HepG2 (cell line): Measurements from ENCODE around the gene FAM167B. TPM values are rescaled to one million over a fixed set of nuclear protein-coding genes. Genes with fewer than 3 reads are reported as not detected.

Experiments
- ARNT ChIP-seq: fragments of 450-650 bp; IDR thresholded peaks from 2 replicates; pipeline ENCODE4 v1.6.1; 2017
- CHD4 ChIP-seq: fragments of 200-600 bp; sonication (generic); IDR thresholded peaks from 2 replicates; pipeline ENCODE4 v1.7.0; 2017; ENCODE audit warnings: mild to moderate bottlenecking, low read length, borderline replicate concordance
- HOXA5 ChIP-seq: sonication (generic); formaldehyde crosslinking; IDR thresholded peaks from 2 replicates; pipeline ENCODE4 v1.4.0; 2020; ENCODE audit warnings: missing genetic modification reagents
- IKZF1 ChIP-seq: fragments of 450-650 bp; IDR thresholded peaks from 2 replicates; pipeline ENCODE4 v1.7.1; 2016
- KLF6 ChIP-seq: IDR thresholded peaks from 2 replicates; pipeline ENCODE4 v1.8.0; 2016; ENCODE audit warnings: missing biosample characterization, missing genetic modification reagents
- LCORL ChIP-seq, 2 experiments: fragments of 450-650 bp in 1 of 2; sonication (generic) in 1 of 2; formaldehyde crosslinking in 1 of 2; IDR thresholded peaks; 2 replicates each; pipeline versions ENCODE4 v1.5.0 to v1.6.1; 2017 to 2020; ENCODE audit warnings: antibody characterized with exemption in 1 of 2, missing genetic modification reagents in 1 of 2
- MBNL3 ChIP-seq: fragments of 250-450 bp; sonication (Bioruptor Pico); conservative IDR thresholded peaks from 2 replicates; pipeline ENCODE4 v1.8.0; 2022; ENCODE audit warnings: mild to moderate bottlenecking, inconsistent platforms
- MTA1 ChIP-seq: sonication (generic); formaldehyde crosslinking; IDR thresholded peaks from 2 replicates; pipeline ENCODE4 v1.4.0; 2020; ENCODE audit warnings: missing genetic modification reagents, mild to moderate bottlenecking, borderline replicate concordance
- MTERF4 ChIP-seq: sonication (generic); formaldehyde crosslinking; IDR thresholded peaks from 2 replicates; pipeline ENCODE4 v1.8.0; 2023; ENCODE audit warnings: mild to moderate bottlenecking, missing genetic modification reagents
- MXD3 ChIP-seq: IDR thresholded peaks from 2 replicates; pipeline ENCODE4 v1.6.1; 2016; ENCODE audit warnings: mild to moderate bottlenecking, missing biosample characterization, missing genetic modification reagents
- MYPOP ChIP-seq: sonication (generic); formaldehyde crosslinking; IDR thresholded peaks from 2 replicates; pipeline ENCODE4 v1.8.1; 2023; ENCODE audit warnings: mild to moderate bottlenecking, moderate library complexity, missing genetic modification reagents
- RARA ChIP-seq: IDR thresholded peaks from 2 replicates; pipeline ENCODE4 v1.6.1; 2016; ENCODE audit warnings: missing genetic modification reagents, missing compliant biosample characterization
- RELA ChIP-seq: sonication (generic); formaldehyde crosslinking; IDR thresholded peaks from 2 replicates; pipeline ENCODE4 v1.4.0; 2020; ENCODE audit warnings: missing genetic modification reagents
- SNAPC2 ChIP-seq: sonication (generic); formaldehyde crosslinking; IDR thresholded peaks from 2 replicates; pipeline ENCODE4 v1.8.1; 2022; ENCODE audit warnings: mild to moderate bottlenecking, missing genetic modification reagents
- TBX2 ChIP-seq: sonication (generic); formaldehyde crosslinking; IDR thresholded peaks from 2 replicates; pipeline ENCODE4 v1.5.0; 2020; ENCODE audit warnings: missing genetic modification reagents, mild to moderate bottlenecking, borderline replicate concordance
- ZBTB21 ChIP-seq: sonication (generic); formaldehyde crosslinking; IDR thresholded peaks from 2 replicates; pipeline ENCODE4 v1.4.0; 2020; ENCODE audit warnings: missing genetic modification reagents
- ZBTB44 ChIP-seq: sonication (generic); formaldehyde crosslinking; IDR thresholded peaks from 2 replicates; pipeline ENCODE4 v1.4.0; 2020; ENCODE audit warnings: missing genetic modification reagents
- ZNF121 ChIP-seq: sonication (generic); formaldehyde crosslinking; IDR thresholded peaks from 2 replicates; pipeline ENCODE4 v1.5.0; 2020; ENCODE audit warnings: mild to moderate bottlenecking, missing genetic modification reagents
- ZNF552 ChIP-seq: sonication (generic); formaldehyde crosslinking; IDR thresholded peaks from 2 replicates; pipeline ENCODE4 v1.9.0; 2022; ENCODE audit warnings: missing genetic modification reagents, mild to moderate bottlenecking, borderline replicate concordance
- ZNF574 ChIP-seq: sonication (generic); formaldehyde crosslinking; IDR thresholded peaks from 2 replicates; pipeline ENCODE4 v1.4.0; 2020; ENCODE audit warnings: missing genetic modification reagents
- ZNF83 ChIP-seq: sonication (generic); formaldehyde crosslinking; IDR thresholded peaks from 2 replicates; pipeline ENCODE4 v1.4.0; 2020; ENCODE audit warnings: missing genetic modification reagents, mild to moderate bottlenecking, borderline replicate concordance
- ZSCAN5A ChIP-seq: sonication (generic); formaldehyde crosslinking; IDR thresholded peaks from 2 replicates; pipeline ENCODE4 v1.8.0; 2022; ENCODE audit warnings: mild to moderate bottlenecking, missing genetic modification reagents, borderline replicate concordance
- polyA plus RNA-seq, 8 experiments: library from polyadenylated mRNA; depleted of rRNA in 3 of 8; stranded (reverse) in 7 of 8; unstranded in 1 of 8; fragments of >200 nt; fragmentation: Illumina TruSeq in 4 of 8; extraction: Trizol in 4 of 8; gene quantifications; 2 replicates each; pipeline versions ENCODE4 v1.2.1 to v1.2.3, GENCODE V29; 2011 to 2016; ENCODE audit warnings: low read depth in 4 of 8, missing spikeins in 1 of 8, mixed read lengths in 1 of 8; ENCODE audit not compliant: insufficient read depth in 1 of 8
- total RNA-seq, 5 experiments: library from RNA; depleted of rRNA; stranded (reverse); fragments of >200 nt; fragmentation: Illumina TruSeq; extraction: Trizol; gene quantifications; 2 replicates each; pipeline ENCODE4 v1.2.3, GENCODE V29; 2016; ENCODE audit warnings: low read depth in 1 of 5

The FAM167B gene
- total and polyA plus RNA-seq, 2 of the 13 experiments (the other 11 are each of a cell fraction or from before 2014, with no cell fraction given) = 0.15 to 0.70 TPM

- peak; percentile 49; the same call in 1 of the 2 replicates for TF ChIP-seq ZBTB21 (CRISPR knock-in tag)
- no peak; the same call in 1 of the 2 replicates for TF ChIP-seq ZSCAN5A (CRISPR knock-in tag)
- TF ChIP-seq IKZF1 = no peak
- TF ChIP-seq LCORL (IDR thresholded peaks at IDR 0.05) = no peak
- peak; percentile 78; the same call in 1 of the 2 replicates for TF ChIP-seq LCORL (CRISPR knock-in tag; IDR thresholded peaks at IDR 0.05)
- peak; percentile 13; the same call in 1 of the 2 replicates for TF ChIP-seq HOXA5 (CRISPR knock-in tag)
- no peak for TF ChIP-seq ZNF552 (CRISPR knock-in tag)
- no peak for TF ChIP-seq CHD4
- TF ChIP-seq ZNF83 (CRISPR knock-in tag) = 0 out of 2 replicates have a peak, but pooled peaks have one; percentile 54
- TF ChIP-seq MBNL3 (CRISPR knock-in tag) = no peak
- peak; percentile 99 for TF ChIP-seq RARA
- TF ChIP-seq MTERF4 = no peak
- peak; percentile 23; the same call in 1 of the 2 replicates for TF ChIP-seq SNAPC2 (CRISPR knock-in tag)
- TF ChIP-seq ARNT = no peak
- peak; percentile 77 for TF ChIP-seq ZNF574 (CRISPR knock-in tag)
- no peak for TF ChIP-seq ZBTB44 (CRISPR knock-in tag)
- TF ChIP-seq ZNF121 (CRISPR knock-in tag) = no peak
- no peak for TF ChIP-seq MXD3 (CRISPR knock-in tag)
- no peak for TF ChIP-seq KLF6 (CRISPR knock-in tag)
- TF ChIP-seq TBX2 (CRISPR knock-in tag) = peak; percentile 68; the same call in 1 of the 2 replicates
- TF ChIP-seq MYPOP = peak; percentile 46; the same call in 1 of the 2 replicates
- peak; percentile 98 for TF ChIP-seq MTA1 (CRISPR knock-in tag)
- no peak for TF ChIP-seq RELA (CRISPR knock-in tag)
These were observed 3.0 kb downstream of the FAM167B start (continued) for GRCh38 chr1:32249831-32250525.
